Measurements from ENCODE around the gene SLC35A3. TPM values are rescaled to one million over a fixed set of nuclear protein-coding genes. Genes with fewer than 3 reads are reported as not detected.
A peak's percentile ranks its signal among the peaks of the same experiment; 100 is the strongest.

SLC35A3 gene
- total RNA-seq, 1 experiment from 2014 or later = 22.9 TPM

DNA sequence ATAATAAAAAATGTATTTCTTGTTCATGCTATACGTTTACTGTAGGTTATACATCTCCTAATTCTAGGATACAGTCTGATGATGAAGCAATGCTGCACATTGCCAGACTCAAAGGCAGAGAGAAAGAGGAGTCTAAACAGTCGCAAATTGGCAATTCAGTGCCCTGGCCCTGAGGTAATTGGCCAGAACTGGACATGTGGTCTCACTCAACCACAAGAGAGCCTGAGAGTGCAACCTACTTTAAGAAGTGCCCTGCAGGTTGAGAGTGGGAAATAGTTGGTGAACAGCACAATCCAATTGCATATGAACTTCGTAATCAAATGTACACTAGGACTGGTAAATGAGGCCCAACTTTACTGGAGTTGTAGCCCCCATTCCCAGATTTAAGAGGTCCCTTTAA lies 5.0 kb upstream of the SLC35A3 start:
- no peak for DNase-seq
- CTCF ChIA-PET = no interaction called here
- no peaks in the 10 kb centered on the region for H4K20me1 ChIP-seq (ENCODE audit: insufficient read depth)

DNA sequence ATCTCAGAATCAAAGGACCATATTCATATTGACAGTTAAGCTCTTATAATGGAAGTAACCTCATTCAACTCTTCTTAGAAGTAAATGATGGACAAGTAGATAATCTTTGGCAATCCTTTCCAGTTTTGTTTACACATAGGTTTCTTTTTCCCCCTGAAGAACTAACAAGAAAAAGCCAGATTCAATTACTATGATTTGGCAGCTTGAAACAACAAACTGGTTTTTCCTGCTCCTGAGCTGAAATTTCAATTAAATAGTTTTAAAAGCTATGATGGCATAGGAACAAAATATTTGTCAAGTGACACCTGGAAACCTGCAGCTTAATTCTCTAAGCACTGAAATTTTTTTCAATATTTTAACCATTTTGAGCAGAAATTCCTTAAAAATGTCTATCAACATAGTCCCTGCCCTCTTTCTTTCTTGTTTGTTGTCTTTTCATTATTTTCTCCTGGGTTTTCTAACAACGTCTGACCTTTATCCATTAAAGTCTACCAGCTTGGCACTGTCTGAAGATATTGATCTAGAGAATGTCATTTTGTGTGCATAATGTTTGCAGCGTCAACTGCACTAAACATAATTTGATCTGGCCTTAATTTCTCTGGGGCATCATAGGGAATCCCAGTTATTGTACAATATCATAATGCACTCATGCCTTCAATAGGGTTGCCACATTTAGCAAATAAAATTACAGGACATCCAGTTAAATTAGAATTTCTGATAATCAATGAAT lies 4.0 kb upstream of the SLC35A3 start:
- H3K79me2 ChIP-seq (ENCODE audit: low read depth) = peaks cover 9% of the 10 kb centered on the region
- TF ChIP-seq, protein P1, sequence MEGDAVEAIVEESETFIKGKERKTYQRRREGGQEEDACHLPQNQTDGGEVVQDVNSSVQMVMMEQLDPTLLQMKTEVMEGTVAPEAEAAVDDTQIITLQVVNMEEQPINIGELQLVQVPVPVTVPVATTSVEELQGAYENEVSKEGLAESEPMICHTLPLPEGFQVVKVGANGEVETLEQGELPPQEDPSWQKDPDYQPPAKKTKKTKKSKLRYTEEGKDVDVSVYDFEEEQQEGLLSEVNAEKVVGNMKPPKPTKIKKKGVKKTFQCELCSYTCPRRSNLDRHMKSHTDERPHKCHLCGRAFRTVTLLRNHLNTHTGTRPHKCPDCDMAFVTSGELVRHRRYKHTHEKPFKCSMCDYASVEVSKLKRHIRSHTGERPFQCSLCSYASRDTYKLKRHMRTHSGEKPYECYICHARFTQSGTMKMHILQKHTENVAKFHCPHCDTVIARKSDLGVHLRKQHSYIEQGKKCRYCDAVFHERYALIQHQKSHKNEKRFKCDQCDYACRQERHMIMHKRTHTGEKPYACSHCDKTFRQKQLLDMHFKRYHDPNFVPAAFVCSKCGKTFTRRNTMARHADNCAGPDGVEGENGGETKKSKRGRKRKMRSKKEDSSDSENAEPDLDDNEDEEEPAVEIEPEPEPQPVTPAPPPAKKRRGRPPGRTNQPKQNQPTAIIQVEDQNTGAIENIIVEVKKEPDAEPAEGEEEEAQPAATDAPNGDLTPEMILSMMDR (conservative IDR thresholded peaks at IDR 0.05) = no peak
- TF ChIP-seq EZH2 (IDR thresholded peaks at IDR 0.05; ENCODE audit: low read depth) = no peak
- H3K4me3 ChIP-seq = peak overlapping the region; percentile 8; the same call in 1 of the 2 replicates
- peak overlapping the region; percentile 67 for H3K4me2 ChIP-seq
- H2AFZ ChIP-seq = no peak overlapping the region
- H3K27ac ChIP-seq = peak overlapping the region; percentile 49
- peaks cover 63% of the 10 kb centered on the region for H3K4me1 ChIP-seq (replicated peaks; ENCODE audit: insufficient read depth)
- H3K27me3 ChIP-seq (ENCODE audit: insufficient read depth, low read depth) = no peaks in the 10 kb centered on the region
- H3K9me3 ChIP-seq (ENCODE audit: insufficient read depth, low read depth) = no peaks in the 10 kb centered on the region
- ChIA-PET CTCF (no interaction called here), POLR2A (ENCODE audit: unreplicated experiment) (interaction anchor here (0.6 kb wide), 2 partner anchors 55 to 72 kb away, joined by 3 to 6 read pairs; no protein-coding TSS in a partner anchor)
- BruUV-seq (replicated peaks) = no TSS peak
- no peaks in the 10 kb centered on the region for H4K20me1 ChIP-seq (ENCODE audit: insufficient read depth)
- peak in 1 of 2 experiments; percentile 98 for DNase-seq
- H3F3A ChIP-seq (ENCODE audit: insufficient read depth, low read depth) = peaks cover 27% of the 10 kb centered on the region
- no peaks in the 10 kb centered on the region for H3K36me3 ChIP-seq (ENCODE audit: low read depth)
- intact Hi-C loops (cut with micrococcal nuclease; ENCODE audit: unreplicated experiment) = loop anchor here (5.0 to 10.0 kb wide), 2 partner anchors 51 to 71 kb away; a partner anchor contains a TSS
- H3K9me2 ChIP-seq (ENCODE audit: insufficient read depth) = 0 out of 2 replicates have a peak, but pooled peaks cover 9% of the 10 kb centered on the region

More for the DNA sequence above, 5.0 kb upstream of the SLC35A3 start:
- H3K27me3 ChIP-seq (ENCODE audit: insufficient read depth, low read depth) = no peaks in the 10 kb centered on the region
- H3K9me2 ChIP-seq (ENCODE audit: insufficient read depth) = 0 out of 2 replicates have a peak, but pooled peaks cover 9% of the 10 kb centered on the region
- no TSS peak for BruUV-seq (replicated peaks)
- no peak overlapping the region for H3K4me3 ChIP-seq
- H3F3A ChIP-seq (ENCODE audit: insufficient read depth, low read depth) = peaks cover 27% of the 10 kb centered on the region
- no peak overlapping the region for H3K27ac ChIP-seq
- H2AFZ ChIP-seq = no peak overlapping the region
- no peaks in the 10 kb centered on the region for H3K36me3 ChIP-seq (ENCODE audit: low read depth)
- no peaks in the 10 kb centered on the region for H3K79me2 ChIP-seq (ENCODE audit: low read depth)
- TF ChIP-seq, protein P1 (conservative IDR thresholded peaks at IDR 0.05) = no peak
- no peak for TF ChIP-seq EZH2 (IDR thresholded peaks at IDR 0.05; ENCODE audit: low read depth)
- peaks cover 59% of the 10 kb centered on the region for H3K4me1 ChIP-seq (replicated peaks; ENCODE audit: insufficient read depth)
- no peaks in the 10 kb centered on the region for H3K9me3 ChIP-seq (ENCODE audit: insufficient read depth, low read depth)
- intact Hi-C loops (cut with micrococcal nuclease; ENCODE audit: unreplicated experiment) = loop anchor here (5.0 to 10.0 kb wide), 2 partner anchors 50 to 72 kb away; a partner anchor contains a TSS
- H3K4me2 ChIP-seq = peak overlapping the region; percentile 67
- POLR2A ChIA-PET (ENCODE audit: unreplicated experiment) = no interaction called here

DNA sequence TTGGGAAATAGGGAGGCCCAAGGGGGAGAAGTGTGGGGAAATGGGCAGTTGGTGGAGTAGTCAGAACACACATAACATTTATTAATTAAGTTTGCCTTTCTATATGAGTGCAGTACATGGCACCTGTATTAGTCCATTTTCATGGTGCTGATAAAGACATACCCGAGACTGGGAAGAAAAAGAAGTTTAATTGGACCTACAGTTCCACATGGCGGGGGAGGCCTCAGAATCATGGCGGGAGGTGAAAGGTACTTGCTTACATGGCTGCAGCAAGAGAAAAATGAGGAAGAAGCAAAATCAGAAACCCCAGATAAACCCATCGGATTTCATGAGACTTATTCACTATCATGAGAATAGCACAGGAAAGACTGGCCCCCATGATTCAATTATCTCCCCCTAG lies 1.6 kb upstream of the SLC35A3 start:
- ChIA-PET CTCF (interaction anchor here (0.6 kb wide), 1 partner anchor 36 kb away, joined by 3 read pairs; no protein-coding TSS in a partner anchor), POLR2A (ENCODE audit: unreplicated experiment) (no interaction called here)
- H3K79me2 ChIP-seq (ENCODE audit: low read depth) = peaks cover 33% of the 10 kb centered on the region
- peaks cover 68% of the 10 kb centered on the region for H3K4me1 ChIP-seq (replicated peaks; ENCODE audit: insufficient read depth)
- 0 out of 2 replicates have a peak, but pooled peaks cover 4% of the 10 kb centered on the region for H3K36me3 ChIP-seq (ENCODE audit: low read depth)
- intact Hi-C loops (cut with micrococcal nuclease; ENCODE audit: unreplicated experiment) = loop anchor here (5.0 to 10.0 kb wide), 2 partner anchors 53 to 69 kb away; a partner anchor contains a TSS
- H3K4me3 ChIP-seq = no peak overlapping the region
- 0 out of 2 replicates have a peak, but pooled peaks cover 9% of the 10 kb centered on the region for H3K9me2 ChIP-seq (ENCODE audit: insufficient read depth)
- H4K20me1 ChIP-seq (ENCODE audit: insufficient read depth) = no peaks in the 10 kb centered on the region; the same call in 1 of the 2 replicates
- TF ChIP-seq EZH2 (IDR thresholded peaks at IDR 0.05; ENCODE audit: low read depth) = no peak
- TF ChIP-seq, protein P1 (conservative IDR thresholded peaks at IDR 0.05) = no peak
- no TSS peak for BruUV-seq (replicated peaks)
- H3K4me2 ChIP-seq = no peak overlapping the region
- no peak for DNase-seq
- H3K27ac ChIP-seq = no peak overlapping the region
- peaks cover 26% of the 10 kb centered on the region for H3F3A ChIP-seq (ENCODE audit: insufficient read depth, low read depth)
- no peaks in the 10 kb centered on the region for H3K9me3 ChIP-seq (ENCODE audit: insufficient read depth, low read depth)
- no peaks in the 10 kb centered on the region for H3K27me3 ChIP-seq (ENCODE audit: insufficient read depth, low read depth)
- no peak overlapping the region for H2AFZ ChIP-seq
